DOHH2 (cell line): ENCODE results near the gene ZNF451.

Experiments
- EZH2phosphoT487 ChIP-seq: fragments of 200-600 bp; sonication (generic); IDR thresholded peaks from 2 replicates; pipeline ENCODE4 v1.6.1; 2017; ENCODE audit warnings: borderline replicate concordance, mild to moderate bottlenecking, antibody characterized with exemption, low read length, moderate library complexity, mixed read lengths
- TF ChIP-seq, protein P1 (sequence below): fragments of 200-600 bp; sonication (generic); IDR thresholded peaks from one replicate; pipeline ENCODE4 v1.5.1; 2014; ENCODE audit warnings: antibody characterized with exemption, mild to moderate bottlenecking, low read depth, low read length; ENCODE audit not compliant: poor library complexity, severe bottlenecking

GRCh38 chr6:57141451-57142177, 51.6 kb downstream of the ZNF451 start:
- TF ChIP-seq, protein P1, sequence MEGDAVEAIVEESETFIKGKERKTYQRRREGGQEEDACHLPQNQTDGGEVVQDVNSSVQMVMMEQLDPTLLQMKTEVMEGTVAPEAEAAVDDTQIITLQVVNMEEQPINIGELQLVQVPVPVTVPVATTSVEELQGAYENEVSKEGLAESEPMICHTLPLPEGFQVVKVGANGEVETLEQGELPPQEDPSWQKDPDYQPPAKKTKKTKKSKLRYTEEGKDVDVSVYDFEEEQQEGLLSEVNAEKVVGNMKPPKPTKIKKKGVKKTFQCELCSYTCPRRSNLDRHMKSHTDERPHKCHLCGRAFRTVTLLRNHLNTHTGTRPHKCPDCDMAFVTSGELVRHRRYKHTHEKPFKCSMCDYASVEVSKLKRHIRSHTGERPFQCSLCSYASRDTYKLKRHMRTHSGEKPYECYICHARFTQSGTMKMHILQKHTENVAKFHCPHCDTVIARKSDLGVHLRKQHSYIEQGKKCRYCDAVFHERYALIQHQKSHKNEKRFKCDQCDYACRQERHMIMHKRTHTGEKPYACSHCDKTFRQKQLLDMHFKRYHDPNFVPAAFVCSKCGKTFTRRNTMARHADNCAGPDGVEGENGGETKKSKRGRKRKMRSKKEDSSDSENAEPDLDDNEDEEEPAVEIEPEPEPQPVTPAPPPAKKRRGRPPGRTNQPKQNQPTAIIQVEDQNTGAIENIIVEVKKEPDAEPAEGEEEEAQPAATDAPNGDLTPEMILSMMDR, result no peak
- TF ChIP-seq EZH2phosphoT487, result no peak
